Measurements from ENCODE around the gene TAP2.

Gene TAP2

DNA sequence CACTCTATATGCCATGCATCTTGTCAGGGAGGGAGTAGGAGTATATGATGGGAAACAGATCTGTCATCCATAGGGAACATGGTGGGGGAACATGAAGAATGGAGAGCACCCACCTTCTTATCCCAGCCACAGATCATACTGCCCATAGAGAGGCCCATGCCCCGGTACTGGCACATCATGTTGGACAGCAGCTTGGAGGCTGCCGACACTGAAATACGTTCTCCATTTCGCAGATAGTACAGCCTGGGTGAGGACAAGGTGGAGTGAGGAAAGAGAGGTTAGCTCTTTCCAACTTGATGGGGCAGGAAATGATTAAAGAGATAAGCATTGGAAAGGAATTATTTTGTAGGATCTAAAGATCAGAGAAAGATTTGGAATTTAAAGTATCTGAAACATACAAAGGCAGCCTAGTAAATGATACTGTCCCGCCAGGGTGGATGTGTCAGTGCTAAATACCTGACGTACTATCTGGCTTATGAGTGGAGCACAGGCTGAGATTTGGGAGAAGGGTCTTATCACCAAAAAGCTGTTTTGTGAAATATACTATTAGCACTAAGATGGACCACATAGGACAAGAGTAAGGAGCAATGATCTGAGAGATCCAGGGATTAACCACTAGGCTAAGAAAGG, 3.6 kb upstream of the TAP2 start:
- TF ChIP-seq, protein P1, sequence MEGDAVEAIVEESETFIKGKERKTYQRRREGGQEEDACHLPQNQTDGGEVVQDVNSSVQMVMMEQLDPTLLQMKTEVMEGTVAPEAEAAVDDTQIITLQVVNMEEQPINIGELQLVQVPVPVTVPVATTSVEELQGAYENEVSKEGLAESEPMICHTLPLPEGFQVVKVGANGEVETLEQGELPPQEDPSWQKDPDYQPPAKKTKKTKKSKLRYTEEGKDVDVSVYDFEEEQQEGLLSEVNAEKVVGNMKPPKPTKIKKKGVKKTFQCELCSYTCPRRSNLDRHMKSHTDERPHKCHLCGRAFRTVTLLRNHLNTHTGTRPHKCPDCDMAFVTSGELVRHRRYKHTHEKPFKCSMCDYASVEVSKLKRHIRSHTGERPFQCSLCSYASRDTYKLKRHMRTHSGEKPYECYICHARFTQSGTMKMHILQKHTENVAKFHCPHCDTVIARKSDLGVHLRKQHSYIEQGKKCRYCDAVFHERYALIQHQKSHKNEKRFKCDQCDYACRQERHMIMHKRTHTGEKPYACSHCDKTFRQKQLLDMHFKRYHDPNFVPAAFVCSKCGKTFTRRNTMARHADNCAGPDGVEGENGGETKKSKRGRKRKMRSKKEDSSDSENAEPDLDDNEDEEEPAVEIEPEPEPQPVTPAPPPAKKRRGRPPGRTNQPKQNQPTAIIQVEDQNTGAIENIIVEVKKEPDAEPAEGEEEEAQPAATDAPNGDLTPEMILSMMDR (IDR thresholded peaks at IDR 0.05; ENCODE audit: extremely low read depth, insufficient read depth, missing control alignments), result no peak
- no peak for DNase-seq (ENCODE audit: low spot score)
- in situ Hi-C loops (cut with MboI; ENCODE audit: low pct_unique_long_range_greater_than_20kb, low sequenced_read_pairs, unreplicated experiment), result no loop called here

DNA sequence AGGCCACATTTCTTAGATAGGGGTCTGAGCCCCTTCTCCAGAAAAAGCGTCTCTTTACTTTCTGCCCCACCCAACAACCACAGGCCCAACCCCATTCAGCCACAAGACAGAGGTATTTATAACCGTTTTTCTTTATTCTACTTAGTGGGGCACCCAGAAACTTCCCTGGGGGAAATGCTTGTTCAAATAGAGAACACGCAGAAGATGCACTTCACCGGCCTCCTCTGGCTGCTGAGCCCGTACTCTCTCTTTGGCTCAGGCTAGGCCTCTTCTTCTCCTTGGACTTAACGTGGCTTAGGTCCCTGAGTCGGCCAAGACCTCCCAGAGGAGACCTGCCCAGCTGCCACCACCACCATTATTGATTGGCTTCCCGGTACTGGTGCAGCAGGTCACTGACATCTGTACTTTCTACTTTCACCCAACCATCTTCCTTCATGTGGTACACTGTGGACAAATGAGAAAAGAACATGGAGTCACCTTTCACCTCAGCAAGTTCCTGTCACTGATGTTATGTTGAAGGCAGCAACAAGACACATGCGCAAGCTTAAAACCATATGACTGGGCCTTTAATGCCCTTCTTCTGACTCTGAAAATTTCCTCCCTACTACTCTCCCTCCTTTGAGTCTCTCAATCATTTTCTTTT, 2.2 kb upstream of the TAP2 start:
- in situ Hi-C loops (cut with MboI; ENCODE audit: low pct_unique_long_range_greater_than_20kb, low sequenced_read_pairs, unreplicated experiment), result no loop called here
- peak; percentile 57 for DNase-seq (ENCODE audit: low spot score)
- TF ChIP-seq, protein P1 (IDR thresholded peaks at IDR 0.05; ENCODE audit: extremely low read depth, insufficient read depth, missing control alignments), result no peak

DNA sequence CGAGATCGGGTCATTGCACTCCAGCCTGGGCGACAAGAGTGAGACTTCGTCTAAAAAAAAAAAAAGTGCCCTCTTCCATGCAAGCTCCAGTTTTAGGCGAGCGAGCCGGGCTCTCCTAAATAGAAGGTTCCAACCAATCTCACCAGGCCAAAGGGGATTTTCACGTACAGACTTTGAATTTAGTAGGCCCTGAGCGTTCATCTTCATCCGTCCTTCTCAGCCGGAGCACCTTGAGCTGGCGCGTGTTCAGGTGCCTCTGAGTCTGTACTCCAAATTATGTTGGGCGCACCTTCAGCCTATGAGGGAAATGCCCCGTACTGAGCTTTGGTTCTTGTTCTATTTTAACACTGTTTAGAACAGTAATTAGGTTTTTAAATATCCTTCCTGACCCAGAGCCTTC, 817 bp upstream of the TAP2 start:
- TF ChIP-seq, protein P1 (IDR thresholded peaks at IDR 0.05; ENCODE audit: extremely low read depth, insufficient read depth, missing control alignments), result no peak
- in situ Hi-C loops (cut with MboI; ENCODE audit: low pct_unique_long_range_greater_than_20kb, low sequenced_read_pairs, unreplicated experiment), result no loop called here
- DNase-seq (ENCODE audit: low spot score), result no peak

DNA sequence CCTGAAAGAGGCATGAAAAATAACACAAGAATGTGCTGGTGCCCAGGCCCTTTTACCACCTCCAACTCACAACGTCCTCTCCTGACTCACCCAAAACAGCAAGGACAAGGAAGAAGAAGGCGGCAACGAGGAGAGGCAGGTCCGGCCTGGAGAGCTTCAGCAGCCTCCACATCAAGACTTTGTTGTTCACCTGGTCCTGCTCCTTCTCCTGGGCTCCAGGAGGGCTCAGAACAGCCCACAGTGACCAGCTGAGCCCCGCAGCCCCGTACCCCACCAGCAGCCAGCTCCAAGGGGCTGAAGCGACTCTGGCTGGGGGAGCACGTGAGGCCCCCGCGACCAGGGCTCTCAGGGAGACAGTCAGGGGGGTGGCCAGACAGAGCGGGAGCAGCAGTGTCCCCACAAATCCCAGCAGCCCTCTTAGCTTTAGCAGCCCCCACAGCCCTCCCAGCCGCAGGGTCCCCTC, 857 bp downstream of the TAP2 start:
- in situ Hi-C loops (cut with MboI; ENCODE audit: low pct_unique_long_range_greater_than_20kb, low sequenced_read_pairs, unreplicated experiment), result no loop called here
- no peak for DNase-seq (ENCODE audit: low spot score)

GRCh38 chr6:32836873-32837272, 1.7 kb downstream of the TAP2 start:
- DNase-seq (ENCODE audit: low spot score), result no peak
- in situ Hi-C loops (cut with MboI; ENCODE audit: low pct_unique_long_range_greater_than_20kb, low sequenced_read_pairs, unreplicated experiment), result no loop called here
- TF ChIP-seq, protein P1 (IDR thresholded peaks at IDR 0.05; ENCODE audit: extremely low read depth, insufficient read depth, missing control alignments), result no peak

More for the DNA sequence above, 857 bp downstream of the TAP2 start:
- TF ChIP-seq, protein P1 (IDR thresholded peaks at IDR 0.05; ENCODE audit: extremely low read depth, insufficient read depth, missing control alignments), result no peak

DNA sequence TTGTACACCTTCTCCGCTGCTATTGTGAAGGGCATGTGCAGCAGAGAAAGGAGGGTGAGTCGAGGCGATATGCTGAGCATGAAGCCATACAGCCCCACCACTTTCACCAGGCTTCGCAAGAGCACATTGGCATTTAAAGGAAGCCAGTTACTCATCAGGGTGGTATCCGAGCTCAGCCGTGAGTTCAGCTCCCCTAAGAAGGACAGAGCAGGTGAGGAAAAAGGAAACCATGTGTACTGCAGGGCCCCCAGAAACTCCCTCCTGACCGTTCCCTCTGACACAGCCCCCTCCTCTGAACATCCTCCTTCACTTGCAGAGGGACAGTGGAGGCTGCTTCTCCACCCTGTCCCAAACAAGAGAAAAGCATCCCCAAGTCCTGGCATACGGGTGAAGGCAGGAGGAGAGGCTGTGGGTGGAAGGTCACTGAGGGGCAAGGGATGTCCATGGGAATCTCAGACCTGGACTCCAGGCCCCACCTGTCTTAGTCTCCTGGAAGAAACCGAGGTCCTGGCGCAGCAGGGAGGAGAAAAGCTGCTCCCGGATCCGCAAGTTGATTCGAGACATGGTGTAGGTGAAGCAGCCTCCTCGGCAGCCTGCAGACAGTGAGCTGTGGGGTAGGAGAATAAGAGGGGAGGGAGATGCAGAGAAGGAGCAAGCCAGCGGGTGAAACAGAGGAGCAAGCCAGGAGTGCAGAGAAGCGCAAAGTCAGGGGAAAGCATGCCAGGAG, 3.2 kb downstream of the TAP2 start:
- TF ChIP-seq, protein P1 (IDR thresholded peaks at IDR 0.05; ENCODE audit: extremely low read depth, insufficient read depth, missing control alignments), result no peak
- no peak for DNase-seq (ENCODE audit: low spot score)
- in situ Hi-C loops (cut with MboI; ENCODE audit: low pct_unique_long_range_greater_than_20kb, low sequenced_read_pairs, unreplicated experiment), result no loop called here

All from GM13977 (cell line).